HG03045 (cell line): ENCODE measurements around the gene LRPAP1.
A peak's percentile ranks its signal among the peaks of the same experiment; 100 is the strongest.

ENCODE experiments used
- ATAC-seq: cut with Tn5 transposase; IDR thresholded peaks from one replicate; pipeline ENCODE4 v1.9.1; 2021; ENCODE audit warnings: mild to moderate bottlenecking, moderate library complexity; ENCODE audit not compliant: unreplicated experiment

The LRPAP1 gene

DNA sequence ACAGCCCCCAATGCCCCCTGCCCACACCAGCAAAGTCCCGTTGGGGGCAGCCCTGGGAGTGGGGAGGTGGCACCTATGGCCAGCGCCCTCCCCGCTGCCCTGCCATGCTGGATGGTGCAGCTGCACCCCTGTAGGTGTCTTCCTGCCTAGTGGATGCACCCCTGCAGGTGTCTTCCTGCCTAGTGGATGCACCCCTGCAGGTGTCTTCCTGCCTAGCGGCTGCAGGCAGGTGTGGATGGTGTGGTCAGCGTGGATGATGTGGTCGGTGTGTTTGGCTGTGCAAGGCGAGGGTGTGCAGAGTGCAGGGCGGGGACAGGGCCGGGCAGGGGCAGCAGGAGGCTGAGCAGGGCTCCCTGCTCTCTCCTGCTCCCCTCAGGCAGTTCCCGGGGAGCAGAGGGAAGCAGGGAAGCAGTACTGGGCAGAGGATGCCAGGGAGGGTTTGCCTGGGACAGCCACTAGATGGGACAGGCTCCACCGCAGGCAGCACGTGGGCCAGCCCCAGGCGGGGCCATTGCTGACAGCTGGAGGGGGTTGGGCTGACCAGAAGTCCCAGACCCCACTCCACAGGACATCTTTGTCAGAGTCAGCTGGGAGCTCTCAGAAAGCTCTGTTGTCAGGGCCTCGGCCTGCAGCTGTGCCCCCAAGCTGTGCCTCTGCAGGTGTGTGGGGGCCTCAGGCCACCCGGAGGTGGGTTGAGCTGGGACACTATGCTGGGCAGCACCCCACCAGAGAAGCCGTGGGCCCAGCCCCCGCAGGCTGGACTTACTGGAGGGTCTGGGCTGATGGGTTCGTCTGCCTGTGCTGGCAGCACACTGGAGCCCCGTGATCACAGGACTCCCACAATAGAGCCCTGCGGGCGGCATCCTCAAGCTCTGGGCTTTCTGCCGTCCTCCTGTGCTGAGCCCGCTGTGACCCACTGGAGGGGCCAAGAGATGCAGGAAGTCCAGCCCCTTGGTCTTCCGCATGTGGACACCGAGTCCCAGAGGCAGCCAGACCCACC, 45.4 kb downstream of the LRPAP1 start:
- no peak for ATAC-seq

DNA sequence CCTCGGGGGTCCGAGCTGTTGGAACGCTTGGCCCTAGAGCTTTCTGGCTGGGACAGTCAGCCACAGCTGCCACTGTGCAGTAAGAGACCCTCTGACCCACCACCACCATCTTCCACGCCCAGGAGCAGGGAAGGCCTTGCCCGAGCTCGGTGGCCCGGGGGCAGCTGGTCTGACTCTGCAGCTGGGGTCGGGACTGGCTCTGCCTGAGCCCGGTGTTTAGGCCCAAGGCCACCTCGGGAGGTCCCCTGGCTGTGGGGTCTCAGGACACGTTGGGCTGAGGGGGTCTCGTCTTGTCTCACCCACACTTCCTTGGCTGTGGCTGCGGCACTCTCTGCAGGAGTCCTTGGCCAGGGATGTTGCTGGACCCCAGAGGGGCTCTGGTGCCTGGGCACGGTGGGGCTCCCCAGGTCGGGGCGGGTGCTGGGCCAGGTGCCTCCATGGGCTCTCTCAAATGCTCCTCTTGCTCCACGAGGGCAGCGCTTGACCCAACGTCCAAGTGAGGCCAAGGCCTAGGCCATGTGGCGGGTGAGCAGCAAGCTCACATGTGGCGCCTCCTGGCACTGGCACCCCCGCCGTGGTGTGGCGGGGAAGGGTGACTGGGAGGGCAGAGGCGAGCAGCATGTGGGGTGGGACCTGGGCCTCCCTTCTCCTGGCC, 46.2 kb downstream of the LRPAP1 start:
- ATAC-seq: no peak

DNA sequence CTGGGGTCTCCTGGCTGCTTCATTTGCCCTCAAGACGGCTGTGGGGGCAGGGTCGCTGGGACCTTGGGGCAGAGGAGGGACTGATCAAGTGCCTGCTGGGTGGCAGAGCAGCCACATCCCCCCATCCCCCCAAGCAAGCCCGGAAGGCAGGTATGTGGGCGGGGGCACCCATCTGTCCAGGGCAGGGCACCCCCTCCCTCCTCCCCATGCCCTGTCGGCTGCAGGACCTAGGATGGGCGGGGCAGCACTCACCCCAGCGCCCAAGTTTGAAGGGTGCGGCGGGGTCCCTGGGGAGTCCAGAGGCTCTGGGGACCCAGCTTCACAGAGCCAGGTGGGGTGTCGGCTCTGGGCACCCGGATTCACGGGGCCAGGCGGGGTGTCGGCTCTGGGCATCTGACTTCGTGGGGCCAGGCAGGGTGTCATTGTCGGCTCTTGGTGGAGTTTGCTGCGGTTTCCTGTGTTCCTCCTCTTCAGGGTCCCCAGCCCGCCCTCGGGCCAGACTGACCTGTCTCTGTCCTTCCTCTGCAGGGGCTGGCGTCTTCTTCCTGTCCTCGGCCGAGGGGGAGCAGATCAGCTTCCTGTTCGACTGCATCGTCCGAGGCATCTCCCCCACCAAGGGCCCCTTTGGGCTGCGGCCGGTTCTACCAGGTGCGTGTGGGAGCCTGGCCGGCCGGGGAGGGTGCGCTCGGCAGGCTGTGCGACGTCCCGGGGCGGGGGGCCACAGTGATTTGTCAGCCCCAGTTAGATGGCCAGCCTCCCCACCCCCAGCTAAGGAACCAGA, 47.0 kb downstream of the LRPAP1 start:
- no peak for ATAC-seq

DNA sequence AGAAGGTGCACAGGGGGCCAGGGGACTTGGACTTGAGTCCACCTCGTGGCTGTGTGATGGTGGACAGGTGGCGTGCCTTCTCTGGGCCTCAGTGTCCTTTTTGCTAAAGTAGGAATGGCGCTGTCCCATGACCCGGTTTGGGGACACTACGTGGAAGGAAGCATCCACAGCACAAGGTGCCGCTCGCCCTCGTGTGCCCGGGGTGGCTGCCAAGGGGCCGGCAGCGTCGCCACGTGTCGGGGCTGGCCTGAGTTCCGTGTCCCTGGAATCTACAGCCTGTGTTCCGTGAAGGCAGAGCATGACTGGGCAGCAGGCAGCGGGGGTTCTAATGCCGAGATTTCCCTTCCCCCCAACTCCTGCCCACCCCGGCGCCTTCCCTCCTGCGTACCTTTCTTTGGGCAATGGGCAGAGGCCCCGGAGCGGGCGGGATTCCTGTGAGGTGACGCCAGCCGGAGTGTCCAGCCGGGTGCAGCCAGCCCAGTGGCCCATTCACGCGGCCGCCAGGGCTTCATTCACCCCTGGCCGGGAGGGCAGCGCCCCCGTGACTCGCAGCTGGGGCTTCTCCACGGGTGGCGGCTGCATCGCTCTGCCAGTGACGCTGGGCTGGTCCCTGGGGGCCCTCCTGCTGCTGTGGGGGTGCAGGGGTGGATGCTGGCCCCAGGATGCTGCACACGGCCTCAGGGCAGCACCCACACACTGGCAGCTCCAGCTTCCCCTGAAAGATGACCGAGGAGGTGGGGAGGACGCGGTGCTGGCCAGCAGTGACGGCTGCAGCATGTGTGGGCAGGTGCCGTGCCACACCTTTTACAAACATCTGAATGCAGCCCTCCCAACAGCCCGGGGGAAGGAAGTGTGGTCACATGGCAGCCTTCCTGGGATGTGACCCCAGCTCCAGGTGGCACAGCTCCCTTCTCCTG, 47.9 kb downstream of the LRPAP1 start:
- no peak for ATAC-seq

DNA sequence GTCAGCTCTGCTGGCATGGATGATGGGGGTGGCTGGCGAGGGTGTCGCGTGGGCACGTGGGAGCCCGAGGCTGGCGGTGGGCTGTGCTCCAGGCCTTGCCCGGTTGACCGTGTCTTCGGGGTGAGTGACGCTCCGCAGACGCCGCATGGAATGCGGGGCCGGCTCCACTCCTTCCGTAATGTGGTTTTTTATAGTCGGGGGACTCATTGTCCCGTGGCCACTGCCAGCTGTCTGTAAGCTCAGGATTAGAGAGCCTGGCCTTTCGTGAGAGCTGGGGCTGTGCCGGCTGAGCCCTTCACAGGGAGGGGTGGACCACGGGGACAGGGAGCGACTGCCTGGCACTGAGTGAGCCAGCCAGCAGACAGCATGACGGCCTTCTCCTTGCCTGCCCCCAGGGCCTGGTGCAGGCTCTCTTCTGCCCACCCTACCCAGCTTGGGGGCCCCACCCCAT, 48.7 kb downstream of the LRPAP1 start:
- no peak for ATAC-seq

DNA sequence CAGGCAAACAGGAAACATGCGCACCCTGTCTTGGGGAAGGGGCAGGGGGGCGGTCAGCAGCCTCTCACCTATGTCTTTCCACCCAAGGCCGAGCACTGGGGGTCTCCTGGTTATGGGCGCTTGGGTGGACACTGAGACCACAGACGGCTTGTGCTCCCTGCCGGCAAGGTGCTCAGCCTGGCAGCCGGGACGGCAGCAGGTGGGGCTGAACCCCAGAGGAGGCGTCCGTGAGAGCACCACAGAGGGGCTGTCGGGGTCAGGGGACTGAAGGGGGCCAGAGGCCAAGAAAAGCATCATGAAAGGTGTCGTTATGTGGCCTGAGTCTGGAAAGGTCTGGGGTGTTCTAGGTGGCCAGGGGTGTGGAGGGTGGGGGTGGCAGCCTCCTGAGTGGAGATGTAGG, 49.5 kb downstream of the LRPAP1 start:
- ATAC-seq: no peak

DNA sequence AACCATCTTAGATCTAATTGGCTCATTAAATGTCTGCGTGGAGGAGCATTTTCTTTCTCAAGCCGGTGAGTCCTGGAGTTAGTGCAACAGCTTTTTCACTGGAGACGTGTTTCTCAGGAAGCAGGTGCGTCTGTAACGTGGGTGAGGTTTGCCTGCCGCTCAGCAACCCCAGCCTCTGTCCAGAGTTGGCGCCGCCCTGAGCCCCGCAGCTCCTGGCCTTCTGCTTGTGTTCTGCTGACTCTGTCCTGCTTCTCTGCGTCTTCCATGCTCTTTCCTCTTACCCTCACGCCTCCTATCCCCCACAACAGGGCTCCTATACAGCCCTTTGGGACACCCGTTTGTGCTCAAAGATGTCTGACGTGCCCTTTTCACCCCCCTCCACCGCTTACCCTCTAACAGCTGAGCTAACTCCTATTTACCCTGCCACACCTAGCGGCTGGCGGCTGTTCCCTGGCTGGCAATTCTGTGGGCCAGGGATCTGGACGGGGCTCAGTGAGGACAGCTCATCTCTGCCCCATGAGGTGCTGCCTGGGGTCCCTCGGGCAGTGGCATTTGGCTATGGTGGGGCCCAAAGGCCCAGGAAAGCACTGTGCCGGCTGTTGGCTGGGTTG, 50.3 kb downstream of the LRPAP1 start:
- ATAC-seq: no peak

DNA sequence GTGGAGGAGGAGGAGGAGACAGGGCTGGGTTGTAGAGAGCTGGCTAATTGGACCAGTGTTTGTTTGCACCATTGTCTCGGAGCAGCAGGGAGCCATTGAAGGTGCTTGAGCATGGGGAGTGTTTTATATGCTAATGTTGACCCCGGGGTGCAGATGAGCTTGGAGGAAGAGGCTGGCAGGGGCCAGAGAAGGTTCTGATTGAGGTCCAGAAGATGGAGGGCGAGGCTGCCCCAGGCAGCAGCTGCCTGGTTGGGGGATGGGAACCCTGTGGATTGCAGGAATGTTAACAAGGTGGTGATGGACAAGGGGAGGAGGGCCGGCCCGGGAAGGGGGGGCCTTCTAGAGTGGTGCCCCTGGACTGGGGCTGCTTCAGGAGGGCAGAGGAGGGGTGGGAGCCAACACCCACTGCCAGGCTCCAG, 51.1 kb downstream of the LRPAP1 start:
- ATAC-seq: no peak

DNA sequence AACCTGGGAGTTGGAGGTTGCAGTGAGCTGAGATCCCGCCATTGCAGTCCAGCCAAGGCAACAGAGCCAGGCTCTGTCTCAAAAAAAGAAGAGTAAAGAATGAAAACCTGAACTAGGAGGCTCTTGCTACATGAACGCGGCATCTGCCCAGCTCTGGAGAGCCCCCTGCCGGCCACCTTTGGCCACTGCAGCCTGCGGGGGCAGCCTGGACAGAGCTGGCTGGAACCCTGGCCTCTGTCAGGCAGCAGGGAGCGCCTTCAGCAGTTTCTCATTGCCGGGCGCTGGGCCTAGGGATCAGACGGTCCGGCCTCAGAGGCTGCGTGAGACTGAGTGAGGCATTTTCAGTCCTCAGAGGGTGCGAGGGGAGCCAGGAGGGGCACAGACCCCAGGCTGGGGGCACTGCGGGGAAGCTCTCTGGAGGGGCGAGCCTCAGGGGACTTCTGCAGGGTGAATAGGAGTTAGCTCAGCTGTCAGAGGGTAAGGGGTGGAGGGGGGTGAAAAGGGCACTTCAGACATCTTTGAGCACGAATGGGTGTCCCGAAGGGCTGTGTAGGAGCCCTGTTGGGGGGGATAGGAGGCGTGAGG, 51.6 kb downstream of the LRPAP1 start:
- peak; percentile 43 for ATAC-seq

DNA sequence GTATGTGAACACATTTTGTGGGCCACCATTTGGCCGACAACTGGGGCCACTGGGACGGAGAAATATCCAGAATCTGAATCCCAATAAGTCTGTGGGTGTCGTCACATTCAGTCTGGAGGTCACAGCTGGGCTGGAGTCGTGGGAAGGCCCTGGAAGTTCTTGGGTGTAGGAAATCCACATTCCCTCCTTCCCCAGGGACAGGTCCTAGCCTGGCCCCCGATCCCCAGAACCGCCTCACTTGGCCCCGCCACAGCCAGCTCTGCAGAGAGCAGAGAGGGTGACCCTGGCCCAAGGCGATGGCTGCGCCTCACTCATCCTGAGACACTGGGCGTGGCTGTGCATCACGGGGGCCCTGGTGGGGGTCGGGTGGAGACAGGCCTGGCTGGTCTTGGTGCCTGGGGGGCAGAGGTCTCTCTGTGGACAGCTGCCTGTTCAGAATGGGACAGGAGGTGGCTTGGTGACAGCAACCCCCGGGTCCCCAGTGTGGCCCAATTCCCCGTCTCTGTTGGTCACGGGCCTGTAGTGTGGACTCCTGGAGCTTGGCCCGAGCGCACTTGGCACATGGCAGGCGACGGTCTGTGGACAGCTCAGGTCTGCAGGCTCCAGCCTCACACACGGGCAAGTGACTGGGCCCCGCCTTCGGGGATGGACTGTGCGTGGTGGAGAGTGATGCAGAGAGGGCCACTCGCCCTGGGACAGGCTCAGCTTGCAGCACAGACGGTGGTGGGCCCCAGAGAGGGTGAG, 52.7 kb downstream of the LRPAP1 start:
- no peak for ATAC-seq

DNA sequence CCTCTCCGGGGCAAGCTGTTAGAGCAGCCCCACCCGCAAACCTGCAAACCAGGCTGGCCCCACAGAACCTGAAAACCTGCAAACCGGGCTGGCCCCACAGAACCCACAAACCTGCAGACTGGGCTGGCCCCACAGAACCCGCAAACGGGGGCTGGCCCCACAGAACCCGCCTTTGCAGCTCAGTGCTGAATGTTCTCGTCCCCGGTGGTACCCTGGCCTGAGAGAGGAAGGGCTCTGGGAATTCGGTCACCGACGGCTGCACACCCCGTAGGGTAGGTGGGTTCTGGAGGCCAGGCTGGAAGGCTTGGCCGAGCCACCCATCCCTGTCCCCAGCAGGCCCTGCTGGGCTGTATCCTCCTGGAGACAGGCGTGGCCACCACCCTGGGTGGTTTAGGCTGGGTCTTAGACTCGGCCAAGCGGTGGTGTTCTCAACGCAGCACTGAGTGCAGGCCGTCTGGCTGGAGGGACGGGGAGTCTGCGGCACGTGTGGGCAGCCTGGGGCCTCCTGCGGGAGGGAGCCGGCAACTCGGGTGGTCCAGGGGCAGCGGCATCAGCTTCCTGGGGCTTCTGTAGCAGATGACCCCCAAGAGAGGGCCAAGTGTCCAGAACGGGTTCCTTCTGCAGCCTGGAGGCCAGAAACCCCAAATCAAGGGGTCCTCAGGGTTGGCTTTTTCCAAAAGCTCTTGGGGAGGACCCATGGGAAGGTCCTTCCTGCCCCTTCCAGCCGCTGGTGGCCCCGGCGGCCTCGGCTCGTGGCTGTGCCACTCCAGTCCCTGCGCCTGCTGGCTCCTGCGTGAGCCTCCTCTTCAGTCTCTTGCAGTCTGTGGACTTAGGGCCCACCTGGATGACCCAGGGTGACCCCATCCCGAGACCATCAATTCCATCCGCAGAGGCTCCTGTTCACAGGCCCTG, 53.5 kb downstream of the LRPAP1 start:
- no peak for ATAC-seq

DNA sequence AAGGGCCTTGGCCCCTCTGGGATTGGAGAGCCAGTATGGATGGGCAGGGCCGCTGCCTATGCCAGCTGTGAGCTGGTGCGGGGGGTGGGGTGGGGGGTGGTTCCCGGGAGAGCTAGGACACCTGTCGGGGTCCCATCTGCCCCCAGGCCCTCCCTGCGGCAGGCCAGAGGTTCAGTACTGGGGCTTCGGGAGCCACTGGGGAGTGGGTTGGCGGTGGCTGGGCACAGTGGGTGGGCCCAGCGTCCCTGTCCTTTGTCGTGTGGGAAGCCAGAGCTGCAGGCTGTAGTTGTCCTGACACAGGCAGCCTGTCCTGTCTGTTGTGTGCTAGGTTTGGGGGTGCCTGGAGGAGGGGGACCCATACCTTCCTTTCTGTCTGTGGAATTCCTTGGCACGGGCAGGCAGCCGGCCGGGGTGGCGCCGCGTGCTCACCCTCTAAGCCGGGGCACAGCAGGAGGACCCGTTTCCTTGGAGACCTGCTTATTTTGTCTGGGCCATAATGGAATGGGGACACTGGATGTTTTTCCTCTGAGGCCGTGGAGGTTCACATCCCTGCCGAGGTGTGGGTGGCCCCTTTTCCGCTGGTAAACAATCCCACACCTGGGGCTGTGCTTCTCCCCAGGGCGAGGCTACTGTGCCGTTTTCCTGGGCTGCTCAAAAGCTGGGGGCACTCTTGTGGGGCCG, 54.3 kb downstream of the LRPAP1 start:
- ATAC-seq: no peak

DNA sequence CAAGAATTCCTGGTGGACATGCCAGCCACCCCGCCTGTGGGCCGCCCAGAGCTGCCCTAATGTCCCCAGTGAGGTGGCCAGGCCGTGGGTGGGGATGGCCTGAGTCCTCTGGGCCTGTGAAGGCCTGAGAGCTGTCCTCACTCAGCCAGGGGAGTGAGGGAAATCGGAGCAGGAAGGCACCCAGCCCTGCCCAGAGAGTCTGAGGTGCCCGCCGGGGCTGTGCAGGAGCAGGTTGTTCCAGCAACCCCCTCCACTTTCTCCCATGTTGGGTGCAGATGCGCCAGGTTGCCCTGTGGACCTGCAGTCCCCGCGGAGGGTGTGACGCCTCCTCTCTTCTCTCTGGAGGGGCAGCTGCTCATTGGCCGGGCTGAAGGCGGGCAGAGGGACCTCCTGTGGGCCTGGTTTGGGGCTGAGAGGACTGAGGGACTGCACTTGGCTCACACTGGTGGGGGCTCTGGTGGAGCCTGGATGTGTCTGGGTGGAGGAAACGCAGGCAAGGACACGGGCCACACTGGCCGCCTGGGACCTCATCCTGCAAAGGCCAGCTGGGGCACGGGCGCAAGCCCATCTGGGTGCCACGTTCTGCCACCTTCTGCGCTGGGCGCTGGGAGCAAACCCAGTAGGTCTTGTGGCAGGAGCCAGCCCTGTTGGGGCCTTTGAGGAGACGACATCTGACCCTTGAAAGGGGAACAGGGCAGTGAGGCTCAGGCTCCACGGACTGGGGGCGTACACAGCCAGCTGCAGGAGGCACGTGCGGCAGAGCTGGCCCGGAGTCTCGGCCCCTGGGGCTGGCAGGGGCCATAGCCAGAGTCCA, 55.1 kb downstream of the LRPAP1 start:
- no peak for ATAC-seq

DNA sequence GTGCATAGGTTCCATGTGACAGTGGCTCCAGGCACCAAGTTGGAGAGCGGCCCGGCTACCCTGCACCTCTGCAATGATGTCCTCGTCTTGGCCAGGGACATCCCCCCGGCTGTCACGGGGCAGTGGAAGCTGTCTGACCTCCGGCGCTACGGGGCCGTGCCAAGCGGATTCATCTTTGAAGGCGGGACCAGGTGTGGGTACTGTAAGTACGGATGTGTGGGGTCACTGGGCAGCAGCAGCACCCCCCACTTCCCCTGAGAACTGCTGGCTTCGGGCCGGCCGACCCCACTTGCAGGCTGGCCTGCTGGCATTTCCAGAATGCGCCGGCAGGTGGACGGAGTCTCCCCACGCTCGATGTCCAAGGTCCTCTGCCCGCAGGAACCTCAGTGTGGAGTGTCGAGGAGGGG, 55.9 kb downstream of the LRPAP1 start:
- no peak for ATAC-seq

DNA sequence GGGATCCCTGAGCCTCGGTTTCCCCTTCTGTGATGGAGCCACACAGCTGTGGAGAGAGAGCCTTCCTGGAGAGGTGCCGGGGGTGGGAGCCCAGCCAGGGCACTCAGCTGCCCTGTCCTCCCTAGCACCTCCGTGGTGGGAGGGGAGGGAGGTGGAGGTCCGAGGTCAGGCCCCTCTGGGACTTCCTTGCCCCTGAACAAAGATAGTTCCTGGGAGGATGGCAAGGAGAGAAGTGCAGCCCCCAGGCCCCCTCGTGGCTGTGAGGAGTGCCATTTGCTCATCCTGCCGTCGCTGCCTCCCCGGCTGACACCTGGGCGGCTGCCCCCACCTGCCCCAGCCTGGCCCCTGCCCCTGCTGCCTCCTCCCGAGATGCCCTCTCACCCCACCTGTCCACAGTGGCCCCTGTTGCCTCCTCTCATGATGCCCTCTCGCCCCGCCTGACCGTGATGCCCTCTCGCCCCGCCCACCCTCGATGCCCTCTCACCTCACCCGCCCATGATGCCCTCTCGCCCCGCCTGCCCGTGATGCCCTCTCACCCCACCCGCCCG, 56.4 kb downstream of the LRPAP1 start:
- no peak for ATAC-seq
